DOHH2 (cell line): ENCODE results near the gene NAB1.

Source experiments
- H3F3A ChIP-seq: fragments of 200-600 bp; sonication (generic), shearing (Covaris generic); 2 replicates; pipeline ENCODE4 v1.6.0; 2016; ENCODE audit warnings: antibody characterized with exemption, mild to moderate bottlenecking; ENCODE audit not compliant: control insufficient read depth, insufficient read depth
- H3K27ac ChIP-seq: fragments of 200-600 bp; sonication (generic); 2 replicates; pipeline ENCODE4 v1.5.1; 2014; ENCODE audit warnings: low read depth, mild to moderate bottlenecking, low read length, moderate library complexity
- H3K27me3 ChIP-seq: fragments of 200-600 bp; sonication (generic); 2 replicates; pipeline ENCODE4 v1.6.1; 2014; ENCODE audit warnings: mild to moderate bottlenecking, low read length, mixed read lengths; ENCODE audit not compliant: control insufficient read depth
- H3K36me3 ChIP-seq: fragments of 200-600 bp; sonication (generic); 2 replicates; pipeline ENCODE4 v1.6.1; 2014; ENCODE audit warnings: mild to moderate bottlenecking, low read length, moderate library complexity, mixed read lengths; ENCODE audit not compliant: control insufficient read depth
- H3K4me1 ChIP-seq: fragments of 200-600 bp; sonication (generic); 2 replicates; pipeline ENCODE4 v1.6.1; 2014; ENCODE audit warnings: mild to moderate bottlenecking, low read length, mixed read lengths; ENCODE audit not compliant: control insufficient read depth
- H3K4me2 ChIP-seq: fragments of 200-600 bp; sonication (generic); 2 replicates; pipeline ENCODE4 v1.6.0; 2014; ENCODE audit warnings: mild to moderate bottlenecking, low read length, moderate library complexity
- H3K4me3 ChIP-seq: fragments of 200-600 bp; sonication (generic); 2 replicates; pipeline ENCODE4 v1.5.1; 2014; ENCODE audit warnings: mild to moderate bottlenecking, low read length, mixed read lengths
- H3K79me2 ChIP-seq: fragments of 200-600 bp; sonication (generic); 2 replicates; pipeline ENCODE4 v1.6.1; 2014; ENCODE audit warnings: mild to moderate bottlenecking, low read length, mixed read lengths; ENCODE audit not compliant: control insufficient read depth
- H3K9me2 ChIP-seq: fragments of 200-600 bp; sonication (generic); replicated peaks from 2 replicates; pipeline ENCODE4 v1.6.1; 2014; ENCODE audit warnings: mild to moderate bottlenecking, low read length, mixed read lengths; ENCODE audit not compliant: control insufficient read depth
- H3K9me3 ChIP-seq: fragments of 200-600 bp; sonication (generic); 2 replicates; pipeline ENCODE4 v1.6.1; 2014; ENCODE audit warnings: antibody characterized with exemption, low read length, mixed read lengths; ENCODE audit not compliant: control insufficient read depth, insufficient read depth
- H4K20me1 ChIP-seq: fragments of 200-600 bp; sonication (generic); 2 replicates; pipeline ENCODE4 v1.6.0; 2014; ENCODE audit warnings: low read depth, mild to moderate bottlenecking, antibody characterized with exemption, low read length, moderate library complexity; ENCODE audit not compliant: control insufficient read depth, insufficient read depth
- EZH2phosphoT487 ChIP-seq: fragments of 200-600 bp; sonication (generic); IDR thresholded peaks from 2 replicates; pipeline ENCODE4 v1.6.1; 2017; ENCODE audit warnings: borderline replicate concordance, mild to moderate bottlenecking, antibody characterized with exemption, low read length, moderate library complexity, mixed read lengths
- TF ChIP-seq, protein P1 (sequence below): fragments of 200-600 bp; sonication (generic); IDR thresholded peaks from one replicate; pipeline ENCODE4 v1.5.1; 2014; ENCODE audit warnings: antibody characterized with exemption, mild to moderate bottlenecking, low read depth, low read length; ENCODE audit not compliant: poor library complexity, severe bottlenecking

NAB1 gene

DNA sequence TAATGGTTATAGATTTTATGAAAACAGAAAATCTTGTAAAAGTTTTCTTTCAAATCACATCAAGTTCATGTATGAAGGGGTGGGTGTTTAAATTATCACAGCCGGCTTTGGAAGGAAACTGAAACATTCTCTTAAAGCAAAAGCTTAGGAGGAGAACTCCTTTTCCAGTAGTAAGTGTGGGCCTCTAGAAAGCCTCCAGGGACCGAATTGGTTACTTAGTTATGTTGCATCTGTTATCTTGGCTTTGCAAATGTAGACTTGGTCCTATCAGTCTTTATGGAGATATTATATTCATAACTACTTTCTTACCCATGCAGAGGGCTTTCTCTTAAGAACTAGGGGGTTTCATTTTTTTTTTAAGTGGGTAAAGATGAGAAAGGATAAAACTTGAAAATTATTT, 7.4 kb downstream of the NAB1 start:
- peaks cover 22% of the 10 kb centered on the region for H3K4me1 ChIP-seq
- no peaks in the 10 kb centered on the region for H4K20me1 ChIP-seq
- H3K79me2 ChIP-seq: peaks cover 98% of the 10 kb centered on the region
- no peaks in the 10 kb centered on the region for H3K9me2 ChIP-seq
- TF ChIP-seq, protein P1, sequence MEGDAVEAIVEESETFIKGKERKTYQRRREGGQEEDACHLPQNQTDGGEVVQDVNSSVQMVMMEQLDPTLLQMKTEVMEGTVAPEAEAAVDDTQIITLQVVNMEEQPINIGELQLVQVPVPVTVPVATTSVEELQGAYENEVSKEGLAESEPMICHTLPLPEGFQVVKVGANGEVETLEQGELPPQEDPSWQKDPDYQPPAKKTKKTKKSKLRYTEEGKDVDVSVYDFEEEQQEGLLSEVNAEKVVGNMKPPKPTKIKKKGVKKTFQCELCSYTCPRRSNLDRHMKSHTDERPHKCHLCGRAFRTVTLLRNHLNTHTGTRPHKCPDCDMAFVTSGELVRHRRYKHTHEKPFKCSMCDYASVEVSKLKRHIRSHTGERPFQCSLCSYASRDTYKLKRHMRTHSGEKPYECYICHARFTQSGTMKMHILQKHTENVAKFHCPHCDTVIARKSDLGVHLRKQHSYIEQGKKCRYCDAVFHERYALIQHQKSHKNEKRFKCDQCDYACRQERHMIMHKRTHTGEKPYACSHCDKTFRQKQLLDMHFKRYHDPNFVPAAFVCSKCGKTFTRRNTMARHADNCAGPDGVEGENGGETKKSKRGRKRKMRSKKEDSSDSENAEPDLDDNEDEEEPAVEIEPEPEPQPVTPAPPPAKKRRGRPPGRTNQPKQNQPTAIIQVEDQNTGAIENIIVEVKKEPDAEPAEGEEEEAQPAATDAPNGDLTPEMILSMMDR: no peak
- TF ChIP-seq EZH2phosphoT487: no peak
- no peaks in the 10 kb centered on the region for H3K27me3 ChIP-seq
- H3F3A ChIP-seq: no peaks in the 10 kb centered on the region
- no peak overlapping the region for H3K4me2 ChIP-seq
- no peaks in the 10 kb centered on the region for H3K9me3 ChIP-seq
- no peak overlapping the region for H3K4me3 ChIP-seq
- H3K36me3 ChIP-seq: peaks cover 38% of the 10 kb centered on the region
- no peak overlapping the region for H3K27ac ChIP-seq

DNA sequence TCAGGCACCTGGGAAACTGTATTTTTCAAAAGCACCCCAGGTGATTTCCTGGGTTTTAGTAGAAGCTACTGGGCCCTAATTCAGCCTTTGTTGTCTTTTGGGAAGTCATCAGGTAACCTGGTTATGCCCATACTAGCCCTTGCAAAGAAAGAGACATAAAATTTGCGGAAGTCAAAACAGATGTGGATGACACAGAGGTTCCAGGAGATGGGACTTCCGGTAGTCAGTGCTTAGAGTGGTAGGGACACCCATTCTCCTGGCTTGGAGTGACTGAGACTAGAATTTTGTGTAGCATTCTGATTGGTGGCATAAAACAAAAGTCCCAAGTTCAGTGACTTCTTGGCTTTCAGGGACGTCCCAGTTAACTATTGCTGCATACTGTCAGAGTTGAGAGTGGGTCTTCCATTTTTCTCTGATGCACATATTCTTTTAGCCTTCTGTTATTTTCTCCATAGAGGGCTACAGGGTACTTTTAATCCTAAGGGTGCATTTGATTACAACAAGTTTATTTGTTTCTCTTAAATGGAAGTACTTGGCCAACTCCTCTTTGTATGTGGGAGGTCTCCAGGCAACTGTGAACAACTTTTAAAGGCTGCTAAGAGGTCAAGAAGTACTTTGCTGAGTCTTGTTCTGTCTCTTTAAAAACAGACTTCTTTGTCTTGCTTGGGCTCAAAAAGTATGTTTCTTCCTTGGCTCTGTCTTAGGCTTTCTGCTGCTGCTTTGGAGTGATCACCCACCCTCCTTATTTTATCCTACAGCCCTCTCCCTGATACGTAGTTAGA, 8.8 kb downstream of the NAB1 start:
- Histone ChIP-seq H3K36me3 (peaks cover 40% of the 10 kb centered on the region), H3K4me3 (no peak overlapping the region), H3K9me2 (no peaks in the 10 kb centered on the region), H3K9me3 (no peaks in the 10 kb centered on the region), H4K20me1 (no peaks in the 10 kb centered on the region), H3K4me2 (no peak overlapping the region), H3F3A (no peaks in the 10 kb centered on the region), H3K4me1 (peaks cover 12% of the 10 kb centered on the region), H3K79me2 (peaks cover 94% of the 10 kb centered on the region), H3K27ac (no peak overlapping the region), H3K27me3 (no peaks in the 10 kb centered on the region)
- TF ChIP-seq, protein P1: no peak
- no peak for TF ChIP-seq EZH2phosphoT487

DNA sequence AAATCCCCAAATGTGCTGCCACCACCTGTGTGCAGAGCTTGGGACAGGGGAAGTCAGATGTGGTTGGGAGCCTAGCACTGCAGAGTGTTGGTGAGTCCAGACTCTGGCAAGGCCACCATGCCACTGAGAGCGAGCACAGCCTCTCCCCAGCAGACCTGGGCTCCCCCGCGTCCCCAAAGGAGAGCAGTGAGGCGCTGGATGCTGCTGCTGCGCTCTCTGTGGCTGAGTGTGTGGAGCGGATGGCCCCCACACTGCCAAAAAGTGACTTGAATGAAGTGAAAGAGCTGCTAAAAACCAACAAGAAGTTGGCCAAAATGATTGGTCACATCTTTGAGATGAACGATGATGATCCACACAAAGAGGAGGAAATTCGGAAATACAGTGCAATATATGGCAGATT, 10.7 kb downstream of the NAB1 start:
- TF ChIP-seq, protein P1: no peak
- TF ChIP-seq EZH2phosphoT487: no peak
- Histone ChIP-seq H3K36me3 (peaks cover 55% of the 10 kb centered on the region), H3K9me3 (no peaks in the 10 kb centered on the region), H3K79me2 (peaks cover 92% of the 10 kb centered on the region), H3K9me2 (no peaks in the 10 kb centered on the region), H3K4me2 (no peak overlapping the region), H3F3A (no peaks in the 10 kb centered on the region), H3K27ac (no peak overlapping the region), H3K4me3 (no peak overlapping the region), H3K4me1 (peaks cover 12% of the 10 kb centered on the region), H4K20me1 (no peaks in the 10 kb centered on the region), H3K27me3 (no peaks in the 10 kb centered on the region)
